ENCODE measurements around the gene NUP37. TPM values are rescaled to one million over a fixed set of nuclear protein-coding genes. Genes with fewer than 3 reads are reported as not detected.

Gene NUP37
- total RNA-seq, 1 donor from 2014 or later = 93.9 TPM

DNA sequence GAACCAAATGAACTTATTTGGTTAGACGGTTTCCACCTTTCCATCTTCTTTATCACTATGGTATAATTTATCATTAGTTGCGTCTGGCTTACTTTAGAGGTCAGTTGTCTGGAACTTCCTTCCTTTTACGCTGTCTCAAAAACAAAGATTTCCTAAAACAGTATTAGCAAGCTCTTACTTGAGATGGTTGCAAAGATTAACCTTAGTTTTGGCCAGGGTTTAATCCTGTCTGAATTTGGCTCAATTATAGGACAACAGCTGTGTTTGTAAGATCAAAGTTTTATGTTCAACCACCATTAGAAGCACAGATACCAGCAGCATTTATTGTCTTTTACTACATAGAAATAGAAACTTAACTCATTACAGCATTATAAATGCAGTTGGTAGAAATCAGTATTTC, 50.2 kb downstream of the NUP37 start:
- no peak overlapping the region for H3K27ac Mint-ChIP-seq
- DNase-seq (ENCODE audit: low spot score) = no peak
- H3K4me3 Mint-ChIP-seq (ENCODE audit: low read depth) = no peak overlapping the region
- no peaks in the 10 kb centered on the region for H3K9me3 Mint-ChIP-seq
- no peaks in the 10 kb centered on the region for H3K27me3 Mint-ChIP-seq (ENCODE audit: low read depth)
- H3K4me1 Mint-ChIP-seq (ENCODE audit: low read depth) = peaks cover 3% of the 10 kb centered on the region
- H3K36me3 Mint-ChIP-seq (ENCODE audit: low read depth) = peaks cover 13% of the 10 kb centered on the region
- intact Hi-C loops (cut with micrococcal nuclease) = loop anchor here (10.0 kb wide), 3 partner anchors 285 to 1805 kb away; partner anchors contain the start of genes CHPT1, DEPDC4 and SCYL2

DNA sequence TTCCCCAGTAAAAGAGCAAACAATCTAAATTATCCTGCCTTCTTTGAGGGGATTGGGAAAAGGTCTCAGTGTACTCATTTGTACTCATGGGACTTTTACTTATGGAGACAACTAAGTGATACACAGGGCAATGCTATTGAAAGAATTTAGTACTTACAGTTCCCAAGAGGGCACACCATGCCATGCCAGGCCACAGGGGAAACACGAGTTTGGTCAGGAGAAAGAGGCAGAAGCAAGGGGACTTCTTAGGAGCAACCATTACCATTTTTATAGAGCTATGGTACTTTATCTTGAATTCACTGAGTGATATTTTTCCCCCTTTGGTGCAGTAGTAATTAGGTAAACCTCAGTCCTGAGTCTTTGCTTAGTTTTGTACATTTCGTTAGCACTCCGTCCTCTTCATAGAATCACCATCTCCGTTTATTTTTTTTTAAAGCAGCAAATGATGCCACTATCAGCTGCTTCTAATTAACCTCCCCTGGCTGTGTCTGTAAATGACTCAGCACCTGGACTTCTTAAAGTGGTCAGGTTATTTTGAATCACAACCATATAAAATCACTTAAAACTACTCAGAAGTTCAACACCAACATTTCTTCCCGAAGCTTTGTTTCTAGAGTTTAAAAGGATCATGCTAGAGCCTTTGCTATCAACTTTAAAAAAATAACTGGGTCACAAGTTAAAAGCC, 52.2 kb downstream of the NUP37 start:
- intact Hi-C loops (cut with micrococcal nuclease) = loop anchor here (10.0 kb wide), 3 partner anchors 283 to 1803 kb away; partner anchors contain the start of genes CHPT1, DEPDC4 and SCYL2
- DNase-seq (ENCODE audit: low spot score) = no peak
- peaks cover 8% of the 10 kb centered on the region for H3K4me1 Mint-ChIP-seq (ENCODE audit: low read depth)
- H3K27ac Mint-ChIP-seq = no peak overlapping the region
- H3K36me3 Mint-ChIP-seq (ENCODE audit: low read depth) = peaks cover 6% of the 10 kb centered on the region
- H3K9me3 Mint-ChIP-seq = no peaks in the 10 kb centered on the region
- H3K4me3 Mint-ChIP-seq (ENCODE audit: low read depth) = no peak overlapping the region
- H3K27me3 Mint-ChIP-seq (ENCODE audit: low read depth) = no peaks in the 10 kb centered on the region

DNA sequence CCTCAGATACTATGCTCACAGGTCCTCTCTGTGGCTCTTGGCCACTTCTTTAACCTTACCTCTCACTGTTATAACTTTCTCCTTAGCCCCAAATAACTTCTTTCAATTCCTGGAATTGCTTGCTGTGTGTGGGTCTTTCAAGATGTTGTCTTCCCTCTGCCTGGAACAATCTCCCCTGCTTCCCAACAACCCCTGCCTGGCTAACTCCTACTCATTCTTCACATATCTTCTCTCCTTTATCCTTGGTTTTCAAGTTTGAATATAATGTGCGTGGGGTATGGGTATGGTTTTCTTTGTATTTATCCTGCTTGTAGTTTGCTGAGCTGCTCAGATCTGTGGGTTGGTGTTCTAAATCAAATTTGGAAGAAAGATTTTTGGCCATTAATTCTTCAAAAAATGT, 55.4 kb downstream of the NUP37 start:
- no peak overlapping the region for H3K27ac Mint-ChIP-seq
- H3K9me3 Mint-ChIP-seq = no peaks in the 10 kb centered on the region
- H3K27me3 Mint-ChIP-seq (ENCODE audit: low read depth) = no peaks in the 10 kb centered on the region
- no peak overlapping the region for H3K4me3 Mint-ChIP-seq (ENCODE audit: low read depth)
- no peak for DNase-seq (ENCODE audit: low spot score)
- peaks cover 25% of the 10 kb centered on the region for H3K4me1 Mint-ChIP-seq (ENCODE audit: low read depth)
- H3K36me3 Mint-ChIP-seq (ENCODE audit: low read depth) = peaks cover 11% of the 10 kb centered on the region
- intact Hi-C loops (cut with micrococcal nuclease) = loop anchor here (5.0 to 10.0 kb wide), 8 partner anchors 118 to 1800 kb away; partner anchors contain the start of genes CHPT1, DEPDC4, IGF1 and PMCH

DNA sequence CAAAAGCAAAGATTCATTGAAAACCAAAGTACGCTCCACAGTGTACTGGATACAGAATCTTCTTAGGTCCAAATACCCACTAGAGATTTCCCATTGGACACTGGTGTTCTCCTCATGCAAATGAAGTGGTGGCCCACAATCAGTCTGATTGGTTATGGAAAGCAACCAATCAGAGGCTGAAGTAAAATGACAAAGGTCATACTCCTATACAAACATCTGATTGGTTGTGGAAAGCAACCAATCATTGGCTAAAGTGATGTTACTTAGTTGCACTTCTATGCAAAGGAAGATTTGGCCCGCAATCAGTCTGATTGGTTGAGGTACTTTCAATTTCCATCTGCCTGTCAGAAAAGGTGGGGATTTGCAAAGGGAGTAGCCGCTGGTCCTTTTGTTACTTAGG, 56.8 kb downstream of the NUP37 start:
- peaks cover 18% of the 10 kb centered on the region for H3K36me3 Mint-ChIP-seq (ENCODE audit: low read depth)
- H3K4me1 Mint-ChIP-seq (ENCODE audit: low read depth) = peaks cover 32% of the 10 kb centered on the region
- H3K9me3 Mint-ChIP-seq = no peaks in the 10 kb centered on the region
- intact Hi-C loops (cut with micrococcal nuclease) = loop anchor here (2.0 to 10.0 kb wide), 9 partner anchors 38 to 1798 kb away; partner anchors contain the start of genes CHPT1, DEPDC4, IGF1 and PMCH
- H3K4me3 Mint-ChIP-seq (ENCODE audit: low read depth) = no peak overlapping the region
- H3K27me3 Mint-ChIP-seq (ENCODE audit: low read depth) = no peaks in the 10 kb centered on the region
- H3K27ac Mint-ChIP-seq = no peak overlapping the region
- DNase-seq (ENCODE audit: low spot score) = no peak

DNA sequence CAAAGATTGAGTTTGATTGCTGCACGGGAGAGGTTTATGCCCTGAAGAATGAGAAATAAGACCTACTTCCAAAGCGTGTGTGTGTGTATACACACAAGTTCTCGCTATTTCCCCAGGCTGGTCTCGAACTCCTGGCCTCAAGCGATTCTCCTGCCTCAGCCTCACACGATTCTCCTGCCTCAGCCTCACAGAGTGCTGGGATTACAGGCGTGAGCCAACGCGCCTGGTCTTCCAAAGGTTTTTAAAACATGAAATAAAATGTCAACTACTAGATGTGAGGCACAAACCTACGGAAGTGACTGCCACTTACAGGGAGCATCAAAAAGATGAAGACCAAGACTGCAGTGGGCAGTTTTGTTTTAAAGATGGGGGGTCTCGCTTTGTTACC, 57.5 kb downstream of the NUP37 start:
- Mint-ChIP-seq H3K27me3 (ENCODE audit: low read depth) (no peaks in the 10 kb centered on the region), H3K27ac (peak overlapping the region; percentile 99), H3K9me3 (no peaks in the 10 kb centered on the region), H3K4me3 (ENCODE audit: low read depth) (peak overlapping the region; percentile 92), H3K36me3 (ENCODE audit: low read depth) (peaks cover 25% of the 10 kb centered on the region), H3K4me1 (ENCODE audit: low read depth) (peaks cover 38% of the 10 kb centered on the region)
- no peak for DNase-seq (ENCODE audit: low spot score)
- intact Hi-C loops (cut with micrococcal nuclease) = loop anchor here (1.0 to 10.0 kb wide), 10 partner anchors 38 to 1798 kb away; partner anchors contain the start of genes CHPT1, DEPDC4, IGF1 and NUP37

DNA sequence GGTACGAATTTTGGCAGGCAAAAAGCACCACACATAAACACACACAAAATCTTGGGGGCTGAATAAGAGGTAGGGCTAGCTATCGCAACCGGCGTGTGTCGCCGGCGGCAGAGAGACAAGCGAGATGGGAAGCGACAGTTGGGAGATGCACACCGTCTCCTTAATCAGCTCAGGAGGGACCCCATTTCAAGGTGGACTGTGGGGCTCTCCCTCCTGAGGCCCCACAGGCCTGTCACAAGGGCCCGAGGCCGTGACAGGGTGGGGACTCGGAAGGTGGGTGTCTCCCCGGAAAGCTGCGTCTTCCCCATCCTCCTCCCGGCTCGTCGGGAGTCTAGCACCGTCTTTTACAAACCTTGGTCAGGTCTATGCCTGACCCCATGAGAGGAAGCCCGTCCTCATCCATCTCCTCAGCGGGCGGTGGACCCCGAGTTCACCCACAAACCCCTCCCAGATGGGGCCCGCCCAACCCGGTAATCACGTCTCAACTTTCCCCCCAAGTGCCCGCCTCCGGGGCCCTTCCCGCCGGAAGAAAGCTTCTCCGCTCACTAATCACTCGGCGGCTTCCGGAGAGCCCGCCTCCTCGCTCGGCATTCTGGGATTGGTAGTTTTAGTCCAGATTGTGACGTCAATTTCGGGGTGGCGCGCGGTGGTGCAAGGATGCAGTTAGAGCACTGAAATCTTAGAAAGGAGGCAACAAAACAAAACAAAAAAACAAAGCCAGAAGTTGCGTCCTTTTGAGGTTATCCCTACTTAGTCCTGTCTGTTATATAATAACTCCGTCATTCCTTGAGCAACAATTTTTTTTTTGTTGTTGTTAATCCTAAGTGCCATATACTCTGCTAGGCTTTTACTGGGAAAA, 58.1 kb downstream of the NUP37 start, which contains the start of gene WASHC3:
Gene WASHC3, minus strand, starts transcription at position 432 of the 859 bp plus-strand sequence. Its CDS starts 29 bp downstream, at position 403.
- peak; percentile 95 for DNase-seq (ENCODE audit: low spot score)
- Mint-ChIP-seq H3K4me3 (ENCODE audit: low read depth) (peak within 1 kb of the TSS; percentile 92), H3K9me3 (no peaks in the 10 kb centered on the region), H3K36me3 (ENCODE audit: low read depth) (peaks cover 31% of the 10 kb centered on the region), H3K4me1 (ENCODE audit: low read depth) (peaks cover 38% of the 10 kb centered on the region), H3K27me3 (ENCODE audit: low read depth) (no peaks in the 10 kb centered on the region), H3K27ac (peak within 1 kb of the TSS; percentile 99)
- intact Hi-C loops (cut with micrococcal nuclease) = loop anchor here (1.0 to 10.0 kb wide), 10 partner anchors 39 to 1797 kb away; partner anchors contain the start of genes CHPT1, DEPDC4, IGF1 and NUP37

DNA sequence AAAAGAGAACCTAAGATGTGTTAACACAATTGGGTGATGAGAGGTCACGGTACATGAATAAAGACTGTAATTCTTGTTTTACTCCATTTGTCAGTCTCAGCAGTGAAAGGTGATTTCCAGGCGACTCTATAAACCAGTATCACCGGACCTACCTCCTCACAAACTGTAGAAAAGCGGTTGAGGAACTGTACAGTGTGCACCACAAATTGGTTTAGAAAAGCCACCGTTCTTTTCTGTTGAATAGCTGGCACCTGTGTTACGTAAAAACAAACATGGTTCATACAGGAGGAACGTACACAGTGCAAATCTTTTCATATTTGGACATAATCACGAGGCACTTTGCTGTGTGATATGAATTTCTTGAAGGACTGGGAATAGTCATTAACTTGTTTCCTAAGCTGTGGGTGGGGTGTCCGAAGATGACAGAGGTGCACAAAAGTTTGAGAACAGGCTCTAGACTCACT, 58.8 kb downstream of the NUP37 start:
- Mint-ChIP-seq H3K9me3 (no peaks in the 10 kb centered on the region), H3K27me3 (ENCODE audit: low read depth) (no peaks in the 10 kb centered on the region), H3K4me1 (ENCODE audit: low read depth) (peaks cover 43% of the 10 kb centered on the region), H3K36me3 (ENCODE audit: low read depth) (peaks cover 38% of the 10 kb centered on the region), H3K27ac (peak overlapping the region; percentile 99), H3K4me3 (ENCODE audit: low read depth) (peak overlapping the region; percentile 92)
- DNase-seq (ENCODE audit: low spot score) = peak; percentile 32
- intact Hi-C loops (cut with micrococcal nuclease) = loop anchor here (5.0 to 10.0 kb wide), 8 partner anchors 121 to 1796 kb away; partner anchors contain the start of genes CHPT1, DEPDC4, IGF1 and PMCH

DNA sequence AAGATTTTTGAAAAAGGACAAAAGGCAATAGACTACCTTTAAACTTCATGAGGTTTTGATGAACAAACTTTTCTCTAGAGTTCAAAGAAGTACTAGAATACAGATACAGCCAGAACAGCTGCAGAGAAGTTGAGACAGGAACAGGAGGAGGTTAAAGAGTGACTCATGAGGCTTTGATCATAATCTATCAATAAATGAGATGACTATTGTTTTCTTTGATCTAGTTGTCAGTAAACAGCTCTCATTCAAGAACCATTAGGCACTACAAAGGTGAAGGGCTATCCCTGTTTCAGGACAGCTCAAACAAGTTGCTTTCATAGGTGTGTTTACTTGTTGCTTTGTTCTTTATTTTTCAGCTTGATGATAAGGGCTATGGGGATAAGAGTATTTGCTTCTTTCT, 60.6 kb downstream of the NUP37 start:
- no peak for DNase-seq (ENCODE audit: low spot score)
- intact Hi-C loops (cut with micrococcal nuclease) = loop anchor here (1.0 to 2.0 kb wide), 2 partner anchors 123 to 670 kb away; no protein-coding TSS in a partner anchor

DNA sequence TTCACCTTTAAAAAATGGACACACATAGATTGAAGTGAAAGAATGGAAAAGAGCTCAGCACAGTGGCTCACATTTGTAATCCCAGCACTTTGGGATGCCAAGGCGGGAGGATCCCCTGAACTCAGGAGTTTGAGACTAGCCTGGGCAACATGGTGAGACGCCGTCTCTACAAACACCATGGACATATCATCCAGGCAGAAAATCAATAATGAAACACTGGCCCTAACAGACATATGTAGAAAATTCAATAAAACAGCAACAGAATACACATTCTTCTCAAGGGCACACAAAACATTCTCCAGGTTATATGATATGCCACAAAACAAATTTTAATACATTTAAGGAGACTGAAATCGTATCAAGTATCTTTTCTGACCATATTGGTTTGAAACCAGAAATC, 65.6 kb downstream of the NUP37 start:
- Mint-ChIP-seq H3K4me3 (ENCODE audit: low read depth) (no peak overlapping the region), H3K36me3 (ENCODE audit: low read depth) (peaks cover 83% of the 10 kb centered on the region), H3K27me3 (ENCODE audit: low read depth) (no peaks in the 10 kb centered on the region), H3K4me1 (ENCODE audit: low read depth) (peaks cover 45% of the 10 kb centered on the region), H3K27ac (no peak overlapping the region), H3K9me3 (no peaks in the 10 kb centered on the region)
- intact Hi-C loops (cut with micrococcal nuclease) = no loop called here
- DNase-seq (ENCODE audit: low spot score) = no peak

More for the DNA sequence above, 60.6 kb downstream of the NUP37 start:
- Mint-ChIP-seq H3K27me3 (ENCODE audit: low read depth) (no peaks in the 10 kb centered on the region), H3K4me3 (ENCODE audit: low read depth) (peak overlapping the region; percentile 54), H3K9me3 (no peaks in the 10 kb centered on the region), H3K36me3 (ENCODE audit: low read depth) (peaks cover 55% of the 10 kb centered on the region), H3K4me1 (ENCODE audit: low read depth) (peaks cover 49% of the 10 kb centered on the region), H3K27ac (peak overlapping the region; percentile 77)

DNA sequence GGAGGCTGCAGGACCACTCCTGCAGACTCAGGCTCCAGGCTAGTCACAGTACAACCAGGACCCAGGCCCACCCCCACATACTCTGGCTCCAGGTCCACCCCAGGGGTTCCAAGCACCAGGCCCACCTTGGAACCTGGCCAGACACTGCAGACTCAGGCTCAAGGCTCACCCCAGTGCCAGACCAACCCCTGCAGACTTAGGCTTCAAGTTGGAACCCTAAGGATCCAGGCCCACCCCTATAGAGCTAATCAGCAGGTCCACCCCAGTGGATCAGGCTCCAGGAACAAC, 66.9 kb downstream of the NUP37 start:
- Mint-ChIP-seq H3K4me3 (ENCODE audit: low read depth) (no peak overlapping the region), H3K27ac (no peak overlapping the region), H3K9me3 (no peaks in the 10 kb centered on the region), H3K27me3 (ENCODE audit: low read depth) (no peaks in the 10 kb centered on the region), H3K4me1 (ENCODE audit: low read depth) (peaks cover 35% of the 10 kb centered on the region), H3K36me3 (ENCODE audit: low read depth) (peaks cover 78% of the 10 kb centered on the region)
- no peak for DNase-seq (ENCODE audit: low spot score)
- intact Hi-C loops (cut with micrococcal nuclease) = no loop called here

DNA sequence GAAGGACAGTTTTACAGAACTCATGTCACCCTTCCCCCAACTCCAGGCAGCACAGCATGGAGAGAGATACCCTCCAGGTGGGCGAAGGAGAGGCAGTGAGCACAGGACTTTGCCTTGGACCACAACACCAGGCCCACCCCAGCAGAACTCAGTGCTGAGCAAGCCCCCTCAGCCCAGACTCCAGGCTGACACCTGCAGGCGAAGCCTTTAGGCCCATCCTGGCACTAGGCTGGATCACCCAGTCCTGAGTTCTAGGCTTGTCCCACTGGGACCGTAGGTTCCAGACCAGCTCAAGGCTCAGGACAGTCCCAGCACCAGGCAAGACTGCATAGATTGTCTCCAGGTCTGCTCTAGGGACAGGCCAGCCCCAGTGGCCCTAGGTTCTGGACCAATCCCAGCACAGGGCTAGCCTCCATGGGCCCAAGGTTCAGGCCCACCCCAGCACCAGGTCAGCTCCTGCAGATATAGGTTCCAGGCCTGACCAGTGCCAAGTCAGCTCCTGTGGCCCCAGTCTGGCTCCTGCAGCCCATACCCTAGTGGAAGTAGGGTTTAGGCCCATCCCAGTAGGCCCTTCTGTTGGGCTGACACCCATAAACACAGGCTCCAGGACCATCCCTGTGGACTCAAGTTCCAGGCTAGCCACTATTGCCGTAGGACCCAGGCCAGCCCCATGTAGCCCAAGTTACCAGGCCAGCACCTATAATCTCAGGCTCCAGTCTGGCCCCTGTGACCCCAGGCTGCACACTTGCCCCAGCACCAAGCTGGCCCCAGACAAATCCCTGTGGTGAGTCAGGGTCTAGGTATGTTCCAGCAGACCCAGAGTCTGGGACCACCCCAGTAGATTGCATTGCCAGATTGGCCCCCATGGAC, 67.5 kb downstream of the NUP37 start:
- no peaks in the 10 kb centered on the region for H3K9me3 Mint-ChIP-seq
- no peaks in the 10 kb centered on the region for H3K27me3 Mint-ChIP-seq (ENCODE audit: low read depth)
- intact Hi-C loops (cut with micrococcal nuclease) = no loop called here
- no peak for DNase-seq (ENCODE audit: low spot score)
- no peak overlapping the region for H3K27ac Mint-ChIP-seq
- H3K4me3 Mint-ChIP-seq (ENCODE audit: low read depth) = no peak overlapping the region
- H3K4me1 Mint-ChIP-seq (ENCODE audit: low read depth) = peaks cover 30% of the 10 kb centered on the region
- peaks cover 72% of the 10 kb centered on the region for H3K36me3 Mint-ChIP-seq (ENCODE audit: low read depth)

DNA sequence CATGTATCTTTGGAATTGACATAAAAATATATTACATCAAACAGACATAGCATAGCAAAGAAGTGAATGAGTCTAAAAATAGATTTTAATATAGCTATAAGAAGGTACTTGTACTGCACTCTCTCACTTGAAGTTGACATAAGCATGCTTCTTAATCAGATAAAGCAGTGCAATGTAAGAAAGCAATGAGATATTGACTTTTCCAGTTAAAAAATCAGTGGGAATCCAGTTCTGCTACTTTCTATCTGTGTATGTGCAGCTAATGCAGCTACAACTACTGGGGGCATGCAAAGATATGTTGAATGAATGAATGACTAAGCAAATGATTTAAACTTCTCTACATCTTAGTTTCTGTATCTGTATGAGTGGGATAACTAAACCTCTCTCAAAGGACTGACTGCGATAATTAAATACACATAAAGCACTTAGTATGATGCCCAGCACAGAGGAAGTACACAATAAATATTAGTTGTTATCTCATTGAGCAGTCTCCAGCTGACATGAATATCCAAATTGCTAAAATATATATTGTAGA, 68.4 kb downstream of the NUP37 start:
- H3K27ac Mint-ChIP-seq = no peak overlapping the region
- intact Hi-C loops (cut with micrococcal nuclease) = no loop called here
- no peaks in the 10 kb centered on the region for H3K27me3 Mint-ChIP-seq (ENCODE audit: low read depth)
- H3K4me1 Mint-ChIP-seq (ENCODE audit: low read depth) = peaks cover 27% of the 10 kb centered on the region
- H3K9me3 Mint-ChIP-seq = no peaks in the 10 kb centered on the region
- H3K4me3 Mint-ChIP-seq (ENCODE audit: low read depth) = no peak overlapping the region
- no peak for DNase-seq (ENCODE audit: low spot score)
- H3K36me3 Mint-ChIP-seq (ENCODE audit: low read depth) = peaks cover 63% of the 10 kb centered on the region
